A549 (cell line): ENCODE measurements around the gene ENAH. TPM values are rescaled to one million over a fixed set of nuclear protein-coding genes. Genes with fewer than 3 reads are reported as not detected.

Source experiments
- ATAC-seq, 2 experiments: fragments of 200-7000 bp in 1 of 2; fragments of >200 bp in 1 of 2; cut with Nextera tagmentation in 1 of 2; cut with Tn5 transposase in 1 of 2; 3 replicates each; pipeline versions ENCODE4 v1.8.0 to v1.9.1; 2018 to 2020; ENCODE audit warnings: mild to moderate bottlenecking in 1 of 2, moderate library complexity in 1 of 2
- CTCF ChIA-PET: fragments of 300-600 bp; sonication (Branson Sonifier 250); formaldehyde crosslinking; extraction: SDS; loops from one replicate; lab custom pipeline; 2021; ENCODE audit warnings: antibody characterized with exemption, inconsistent platforms; lab: Yijun Ruan, JAX
- POLR2A ChIA-PET: fragments of 350-600 bp; formaldehyde crosslinking; extraction: SDS; loops from one replicate; lab custom pipeline; 2021; ENCODE audit warnings: antibody characterized with exemption, inconsistent platforms; lab: Yijun Ruan, JAX
- DNase-seq, 2 experiments: peaks; one replicate each; pipeline versions ENCODE4 v3.0.0 to v3.0.0-alpha.2; 2011 to 2016; ENCODE audit warnings: low read depth in 1 of 2, low spot score in 1 of 2
- FAIRE-seq: peaks from 2 replicates; lab custom pipeline; 2011; peaks lifted over from hg19 to GRCh38; lab: Jason Lieb, UNC
- H3K27ac ChIP-seq, 2 experiments: fragments of >200 bp; sonication (Bioruptor Twin); formaldehyde crosslinking; 3 replicates each; pipeline ENCODE4 v1.5.1; 2016 to 2017
- H3K4me1 ChIP-seq: fragments of >200 bp; sonication (Bioruptor Twin); formaldehyde crosslinking; 3 replicates; pipeline ENCODE4 v1.6.1; 2016
- H3K4me2 ChIP-seq: fragments of >200 bp; sonication (Bioruptor Twin); formaldehyde crosslinking; 3 replicates; pipeline ENCODE4 v1.6.1; 2016
- H3K4me3 ChIP-seq: fragments of >200 bp; sonication (Bioruptor Twin); formaldehyde crosslinking; 3 replicates; pipeline ENCODE4 v1.5.1; 2016
- H3K9me3 ChIP-seq: fragments of >200 bp; sonication (Bioruptor Twin); formaldehyde crosslinking; 3 replicates; pipeline ENCODE4 v1.6.1; 2016
- BCL3 ChIP-seq: fragments of >200 bp; sonication (Bioruptor Twin); formaldehyde crosslinking; IDR thresholded peaks from 3 replicates; pipeline ENCODE4 v1.6.1; 2016
- CBX2 ChIP-seq: fragments of 200-600 bp; sonication (generic); IDR thresholded peaks from 2 replicates; pipeline ENCODE4 v1.6.1; 2016; ENCODE audit warnings: low read depth, mild to moderate bottlenecking, borderline replicate concordance
- CEBPB ChIP-seq, 2 experiments: fragments of >200 bp in 1 of 2; sonication (Bioruptor Twin) in 1 of 2; formaldehyde crosslinking in 1 of 2; IDR thresholded peaks; 2 replicates each; pipeline ENCODE4 v1.6.1; 2012 to 2016
- EHMT2 ChIP-seq: fragments of 200-600 bp; sonication (generic); IDR thresholded peaks from 2 replicates; pipeline ENCODE4 v1.6.1; 2016; ENCODE audit warnings: antibody characterized with exemption, low read depth, mild to moderate bottlenecking, moderate library complexity
- ELK1 ChIP-seq: fragments of 150-350 bp; IDR thresholded peaks from 2 replicates; pipeline ENCODE4 v1.6.1; 2014; ENCODE audit warnings: low read depth, mild to moderate bottlenecking, low read length
- ESRRA ChIP-seq: fragments of 150-350 bp; IDR thresholded peaks from 2 replicates; pipeline ENCODE4 v1.6.1; 2014; ENCODE audit warnings: mild to moderate bottlenecking, low read length, borderline replicate concordance
- FOSB ChIP-seq: fragments of 250-450 bp; sonication (Bioruptor Pico); IDR thresholded peaks from 2 replicates; pipeline ENCODE4 v1.5.0; 2020; ENCODE audit warnings: mild to moderate bottlenecking, moderate library complexity
- FOXS1 ChIP-seq: fragments of 250-450 bp; sonication (Bioruptor Pico); IDR thresholded peaks from 2 replicates; pipeline ENCODE4 v1.5.0; 2020; ENCODE audit warnings: mild to moderate bottlenecking, moderate library complexity
- GATA3 ChIP-seq: IDR thresholded peaks from 2 replicates; pipeline ENCODE4 v1.6.1; 2012; ENCODE audit warnings: borderline replicate concordance
- HOXB5 ChIP-seq: fragments of 250-450 bp; sonication (Bioruptor Pico); IDR thresholded peaks from 2 replicates; pipeline ENCODE4 v1.5.0; 2020; ENCODE audit warnings: mild to moderate bottlenecking, moderate library complexity
- JUNB ChIP-seq: fragments of >200 bp; sonication (Bioruptor Twin); formaldehyde crosslinking; IDR thresholded peaks from 2 replicates; pipeline ENCODE4 v1.6.1; 2016
- KDM5A ChIP-seq: fragments of 200-600 bp; sonication (generic); IDR thresholded peaks from 2 replicates; pipeline ENCODE4 v1.6.1; 2016; ENCODE audit warnings: antibody characterized with exemption, mild to moderate bottlenecking
- MAFK ChIP-seq: fragments of 450-650 bp; IDR thresholded peaks from 2 replicates; pipeline ENCODE4 v1.6.1; 2014; ENCODE audit not compliant: partially characterized antibody
- MYC ChIP-seq: IDR thresholded peaks from 2 replicates; pipeline ENCODE4 v1.6.1; 2012; ENCODE audit warnings: mild to moderate bottlenecking, inconsistent platforms, low read length, improper control_type of control experiment, borderline replicate concordance
- NFE2L2 ChIP-seq: fragments of 150-350 bp; conservative IDR thresholded peaks from 2 replicates; pipeline ENCODE4 v1.6.1; 2014; ENCODE audit warnings: low read length
- NPAS2 ChIP-seq: fragments of 250-450 bp; sonication (Bioruptor Pico); IDR thresholded peaks from 2 replicates; pipeline ENCODE4 v1.8.0; 2022; ENCODE audit warnings: mild to moderate bottlenecking, moderate library complexity, borderline replicate concordance
- NR3C1 ChIP-seq: fragments of >200 bp; sonication (Bioruptor Twin); formaldehyde crosslinking; IDR thresholded peaks from 3 replicates; pipeline ENCODE4 v1.6.1; 2017
- PBX3 ChIP-seq: IDR thresholded peaks from 2 replicates; pipeline ENCODE4 v1.6.1; 2012
- RAD21 ChIP-seq, 2 experiments: fragments of >200 bp in 1 of 2; sonication (Bioruptor Twin) in 1 of 2; formaldehyde crosslinking in 1 of 2; IDR thresholded peaks in 1 of 2; conservative IDR thresholded peaks in 1 of 2; 2 replicates in 1 of 2; 3 replicates in 1 of 2; pipeline ENCODE4 v1.6.1; 2012 to 2018; ENCODE audit warnings: inconsistent platforms in 1 of 2
- RCOR1 ChIP-seq: fragments of 150-350 bp; IDR thresholded peaks from 2 replicates; pipeline ENCODE4 v1.6.1; 2014; ENCODE audit warnings: antibody characterized with exemption, low read length, low read depth
- RNF2 ChIP-seq: fragments of 200-600 bp; sonication (generic); IDR thresholded peaks from 2 replicates; pipeline ENCODE4 v1.6.1; 2016; ENCODE audit warnings: low read depth, mild to moderate bottlenecking, antibody characterized with exemption, moderate library complexity, borderline replicate concordance
- SMC3 ChIP-seq: fragments of >200 bp; sonication (Bioruptor Twin); formaldehyde crosslinking; IDR thresholded peaks from 3 replicates; pipeline ENCODE4 v1.6.1; 2018; ENCODE audit warnings: inconsistent platforms
- SREBF2 ChIP-seq: fragments of 450-650 bp; IDR thresholded peaks from 2 replicates; pipeline ENCODE4 v1.6.1; 2014; ENCODE audit warnings: mild to moderate bottlenecking, moderate library complexity
- TFCP2L1 ChIP-seq: fragments of 250-450 bp; sonication (Bioruptor Pico); IDR thresholded peaks from 2 replicates; pipeline ENCODE4 v1.5.0; 2021; ENCODE audit warnings: mild to moderate bottlenecking
- TP53 ChIP-seq: fragments of 250-450 bp; sonication (Bioruptor Pico); IDR thresholded peaks from 2 replicates; pipeline ENCODE4 v1.5.0; 2021; ENCODE audit warnings: mild to moderate bottlenecking, moderate library complexity
- ZC3H11A ChIP-seq: fragments of 450-650 bp; IDR thresholded peaks from 2 replicates; pipeline ENCODE4 v1.6.1; 2014; ENCODE audit warnings: antibody characterized with exemption, mild to moderate bottlenecking
- ZSCAN20 ChIP-seq: fragments of 250-450 bp; sonication (Bioruptor Pico); IDR thresholded peaks from 2 replicates; pipeline ENCODE4 v1.8.0; 2022; ENCODE audit warnings: mild to moderate bottlenecking, moderate library complexity
- WGBS: methylation state at CpG from one replicate; pipeline ENCODE4 v1.1.6; 2017; ENCODE audit errors: missing lambda C conversion rate; 5-methylcytosine and 5-hydroxymethylcytosine counted together
- polyA plus RNA-seq, 4 experiments: library from polyadenylated mRNA; depleted of rRNA in 3 of 4; stranded (reverse); fragments of >200 nt; fragmentation: RNase III in 1 of 4; extraction: RNeasy Plus Mini Kit Qiagen cat#74134 plus additional on column Dnase treatment in 1 of 4; gene quantifications; 2 replicates in 3 of 4; 3 replicates in 1 of 4; pipeline ENCODE4 v1.2.3, GENCODE V29; 2011 to 2017

The ENAH gene
- polyA plus RNA-seq, 2 of the 4 experiments (the other 2 are of a cell fraction) = 142 to 155 TPM

- 2% methylated on average over 8 of the region's 8 CpGs for WGBS
- peak overlapping the region; percentile 84 for H3K4me2 ChIP-seq
- H3K9me3 ChIP-seq = no peaks in the 10 kb centered on the region
- FAIRE-seq (no peak), DNase-seq (peak in 1 of 2 experiments; percentile 62), ATAC-seq (no peak)
- ChIA-PET POLR2A (interaction anchor here (0.6 to 2.7 kb wide), 4 partner anchors 49 to 127 kb away, joined by 3 to 19 read pairs (median 12); partner anchors contain the start of gene SRP9), CTCF (interaction anchor here (1.2 to 2.7 kb wide), 3 partner anchors 27 to 126 kb away, joined by 4 to 24 read pairs (median 10); partner anchors contain the start of gene SRP9)
- H3K4me1 ChIP-seq = peaks cover 43% of the 10 kb centered on the region
- peak overlapping the region; percentile 93 for H3K4me3 ChIP-seq
- H3K27ac ChIP-seq = peak overlapping the region; percentile 95 to 100
- no peak for TF ChIP-seq JUNB
- TF ChIP-seq NFE2L2 = peak; percentile 23; the same call in 1 of the 2 replicates
- TF ChIP-seq MAFK = peak; percentile 70
These were observed 1.5 kb downstream of the ENAH start for GRCh38 chr1:225651376-225651871.

- ATAC-seq (no peak), FAIRE-seq (no peak), DNase-seq (no peak)
- WGBS = 24% methylated on average over 5 of the region's 5 CpGs
- H3K9me3 ChIP-seq = peaks cover 4% of the 10 kb centered on the region; the same call in 1 of the 3 replicates
- peaks cover 35% of the 10 kb centered on the region for H3K4me1 ChIP-seq
- ChIA-PET CTCF (interaction anchor here (0.7 to 2.5 kb wide), 2 partner anchors 122 to 127 kb away, joined by 3 to 14 read pairs; partner anchors contain the start of gene SRP9), POLR2A (no interaction called here)
- peak overlapping the region; percentile 84 for H3K4me2 ChIP-seq
- peak overlapping the region; percentile 72 to 100; a peak in 5 of 6 replicates for H3K27ac ChIP-seq
- TF ChIP-seq SMC3 = no peak
- TF ChIP-seq MAFK = no peak
- TF ChIP-seq PBX3 = no peak
- TF ChIP-seq, all 56 proteins: peak for 0
- peak overlapping the region; percentile 93 for H3K4me3 ChIP-seq
These were observed 2.7 kb downstream of the ENAH start for GRCh38 chr1:225650179-225650578.

- TF ChIP-seq NPAS2 (CRISPR knock-in tag) (no peak), EHMT2 (no peak), GATA3 (no peak), FOXS1 (no peak), CEBPB (IDR thresholded peaks at IDR 0.05) (no peak), CBX2 (no peak), RNF2 (no peak), FOSB (no peak), RAD21 (conservative IDR thresholded peaks at IDR 0.05 in 1 of 2, IDR thresholded peaks at IDR 0.05 in 1 of 2) (no peak), HOXB5 (CRISPR knock-in tag) (no peak), RCOR1 (no peak), NR3C1 (no peak)
- TF ChIP-seq, all 56 proteins: peak for 0
- no peak overlapping the region for H3K4me2 ChIP-seq
- FAIRE-seq (peak; percentile 43), DNase-seq (no peak), ATAC-seq (no peak)
- WGBS = 92% methylated on average over 6 of the region's 6 CpGs
- H3K4me3 ChIP-seq = no peak overlapping the region
- ChIA-PET CTCF (interaction anchor here (0.8 to 1.9 kb wide), 2 partner anchors 90 to 168 kb away, joined by 3 to 4 read pairs; no protein-coding TSS in a partner anchor), POLR2A (no interaction called here)
- H3K27ac ChIP-seq = no peak overlapping the region
- H3K9me3 ChIP-seq = peaks cover 4% of the 10 kb centered on the region; the same call in 1 of the 3 replicates
- H3K4me1 ChIP-seq = peaks cover 26% of the 10 kb centered on the region
These were observed 7.6 kb downstream of the ENAH start for GRCh38 chr1:225645194-225645895.

- FAIRE-seq = no peak
- TF ChIP-seq ZSCAN20 (CRISPR knock-in tag) (no peak), ZC3H11A (no peak), ESRRA (no peak), TP53 (CRISPR knock-in tag) (no peak), SREBF2 (no peak), MAFK (no peak), RCOR1 (no peak), ELK1 (no peak), TFCP2L1 (CRISPR knock-in tag) (no peak), MYC (no peak), KDM5A (no peak), BCL3 (no peak), HOXB5 (CRISPR knock-in tag) (no peak)
These were observed 8.3 kb downstream of the ENAH start for GRCh38 chr1:225644666-225645065.

More at GRCh38 chr1:225644666-225645065, 8.3 kb downstream of the ENAH start:
- H3K4me3 ChIP-seq = no peak overlapping the region
- ChIA-PET CTCF (interaction anchor here (0.6 to 1.9 kb wide), 4 partner anchors 37 to 168 kb away, joined by 3 to 5 read pairs (median 4); no protein-coding TSS in a partner anchor), POLR2A (no interaction called here)
- H3K9me3 ChIP-seq = peaks cover 4% of the 10 kb centered on the region; the same call in 1 of the 3 replicates
- WGBS = 97% methylated on average over 1 of the region's 1 CpG
- DNase-seq (no peak), ATAC-seq (no peak)
- H3K27ac ChIP-seq = no peak overlapping the region
- H3K4me2 ChIP-seq = no peak overlapping the region
- peaks cover 19% of the 10 kb centered on the region for H3K4me1 ChIP-seq
